ENCODE data around the gene KCNMA1. TPM values are rescaled to one million over a fixed set of nuclear protein-coding genes. Genes with fewer than 3 reads are reported as not detected.

Gene KCNMA1
- total RNA-seq, 1 experiment from 2014 or later = 143 TPM

GRCh38 chr10:77552252-77552651, 85.4 kb downstream of the KCNMA1 start:
- H3K9me3 ChIP-seq (ENCODE audit: low read length) = no peaks in the 10 kb centered on the region
- H3K9me2 ChIP-seq (replicated peaks; ENCODE audit: low read length) = no peaks in the 10 kb centered on the region
- POLR2A ChIA-PET (ENCODE audit: unreplicated experiment) = no interaction called here
- no peak overlapping the region for H3K9ac ChIP-seq (ENCODE audit: low read length)
- H3K4me3 ChIP-seq (ENCODE audit: low read length) = no peak overlapping the region
- peaks cover 7% of the 10 kb centered on the region; the same call in 1 of the 2 replicates for H3K4me1 ChIP-seq (ENCODE audit: insufficient read depth, low read length)
- CTCF ChIA-PET = no interaction called here
- H3F3A ChIP-seq (ENCODE audit: low read length, unreplicated experiment) = no peaks in the 10 kb centered on the region
- peaks cover 5% of the 10 kb centered on the region; the same call in 1 of the 2 replicates for H3K36me3 ChIP-seq (ENCODE audit: low read depth, low read length)
- intact Hi-C loops (cut with micrococcal nuclease) = no loop called here
- no peak overlapping the region for H2AFZ ChIP-seq (ENCODE audit: low read length)
- no peaks in the 10 kb centered on the region for H4K20me1 ChIP-seq (ENCODE audit: low read length)
- H3K27me3 ChIP-seq (ENCODE audit: low read length) = no peaks in the 10 kb centered on the region
- DNase-seq (no peak), ATAC-seq (no peak)
- no peak overlapping the region for H3K27ac ChIP-seq (ENCODE audit: low read length)
- no peak overlapping the region for H3K4me2 ChIP-seq (ENCODE audit: low read length)
- no peak for TF ChIP-seq EZH2phosphoT487 (IDR thresholded peaks at IDR 0.05; ENCODE audit: borderline replicate concordance, low read length)
- TF ChIP-seq EZH2 (IDR thresholded peaks at IDR 0.05; ENCODE audit: low read length, unreplicated experiment) = no peak
- no peak for TF ChIP-seq CTCF (conservative IDR thresholded peaks at IDR 0.05; ENCODE audit: low read depth, low read length)
- peaks cover 12% of the 10 kb centered on the region; the same call in 1 of the 2 replicates for H3K79me2 ChIP-seq (ENCODE audit: low read length)
- BruUV-seq (replicated peaks) = no TSS peak

- Histone ChIP-seq H2AFZ (ENCODE audit: low read length) (no peak overlapping the region), H3K4me3 (ENCODE audit: low read length) (no peak overlapping the region), H3K9ac (ENCODE audit: low read length) (no peak overlapping the region), H3K4me2 (ENCODE audit: low read length) (no peak overlapping the region), H3K27me3 (ENCODE audit: low read length) (no peaks in the 10 kb centered on the region), H3F3A (ENCODE audit: low read length, unreplicated experiment) (no peaks in the 10 kb centered on the region), H3K9me2 (replicated peaks; ENCODE audit: low read length) (no peaks in the 10 kb centered on the region), H3K36me3 (ENCODE audit: low read depth, low read length) (peaks cover 5% of the 10 kb centered on the region; the same call in 1 of the 2 replicates), H3K27ac (ENCODE audit: low read length) (no peak overlapping the region), H3K9me3 (ENCODE audit: low read length) (no peaks in the 10 kb centered on the region), H3K79me2 (ENCODE audit: low read length) (peaks cover 16% of the 10 kb centered on the region; the same call in 1 of the 2 replicates), H3K4me1 (ENCODE audit: insufficient read depth, low read length) (peaks cover 4% of the 10 kb centered on the region; the same call in 1 of the 2 replicates), H4K20me1 (ENCODE audit: low read length) (no peaks in the 10 kb centered on the region)
- ATAC-seq (no peak), DNase-seq (no peak)
- ChIA-PET CTCF (no interaction called here), POLR2A (ENCODE audit: unreplicated experiment) (no interaction called here)
- intact Hi-C loops (cut with micrococcal nuclease) = no loop called here
- TF ChIP-seq CTCF (conservative IDR thresholded peaks at IDR 0.05; ENCODE audit: low read depth, low read length) (no peak), EZH2 (IDR thresholded peaks at IDR 0.05; ENCODE audit: low read length, unreplicated experiment) (no peak), EZH2phosphoT487 (IDR thresholded peaks at IDR 0.05; ENCODE audit: borderline replicate concordance, low read length) (no peak)
- no TSS peak for BruUV-seq (replicated peaks)
Observed at GRCh38 chr10:77550378-77550777, 87.2 kb downstream of the KCNMA1 start.

- peaks cover 5% of the 10 kb centered on the region; the same call in 1 of the 2 replicates for H3K36me3 ChIP-seq (ENCODE audit: low read depth, low read length)
- ATAC-seq = no peak
- H2AFZ ChIP-seq (ENCODE audit: low read length) = no peak overlapping the region
- H3K4me3 ChIP-seq (ENCODE audit: low read length) = no peak overlapping the region
- no peaks in the 10 kb centered on the region for H3K27me3 ChIP-seq (ENCODE audit: low read length)
- H3K4me1 ChIP-seq (ENCODE audit: insufficient read depth, low read length) = no peaks in the 10 kb centered on the region
- no peaks in the 10 kb centered on the region for H3F3A ChIP-seq (ENCODE audit: low read length, unreplicated experiment)
- DNase-seq = peak; percentile 34
- no TSS peak for BruUV-seq (replicated peaks)
- H4K20me1 ChIP-seq (ENCODE audit: low read length) = no peaks in the 10 kb centered on the region
- H3K9me3 ChIP-seq (ENCODE audit: low read length) = no peaks in the 10 kb centered on the region
- ChIA-PET POLR2A (ENCODE audit: unreplicated experiment) (no interaction called here), CTCF (no interaction called here)
- intact Hi-C loops (cut with micrococcal nuclease) = no loop called here
- no peak overlapping the region for H3K4me2 ChIP-seq (ENCODE audit: low read length)
- no peaks in the 10 kb centered on the region for H3K9me2 ChIP-seq (replicated peaks; ENCODE audit: low read length)
- no peak overlapping the region for H3K9ac ChIP-seq (ENCODE audit: low read length)
- TF ChIP-seq CTCF (conservative IDR thresholded peaks at IDR 0.05; ENCODE audit: low read depth, low read length) (no peak), EZH2phosphoT487 (IDR thresholded peaks at IDR 0.05; ENCODE audit: borderline replicate concordance, low read length) (no peak), EZH2 (IDR thresholded peaks at IDR 0.05; ENCODE audit: low read length, unreplicated experiment) (no peak)
- H3K27ac ChIP-seq (ENCODE audit: low read length) = no peak overlapping the region
- H3K79me2 ChIP-seq (ENCODE audit: low read length) = 0 out of 2 replicates have a peak, but pooled peaks cover 12% of the 10 kb centered on the region
Observed at GRCh38 chr10:77548671-77549070, 88.9 kb downstream of the KCNMA1 start.

Data from PC-3 (cell line).